ENCODE measurements around the gene PIP5K1C. TPM values are rescaled to one million over a fixed set of nuclear protein-coding genes. Genes with fewer than 3 reads are reported as not detected.

The PIP5K1C gene
- total RNA-seq, 1 donor from 2014 or later: 57.7 TPM

DNA sequence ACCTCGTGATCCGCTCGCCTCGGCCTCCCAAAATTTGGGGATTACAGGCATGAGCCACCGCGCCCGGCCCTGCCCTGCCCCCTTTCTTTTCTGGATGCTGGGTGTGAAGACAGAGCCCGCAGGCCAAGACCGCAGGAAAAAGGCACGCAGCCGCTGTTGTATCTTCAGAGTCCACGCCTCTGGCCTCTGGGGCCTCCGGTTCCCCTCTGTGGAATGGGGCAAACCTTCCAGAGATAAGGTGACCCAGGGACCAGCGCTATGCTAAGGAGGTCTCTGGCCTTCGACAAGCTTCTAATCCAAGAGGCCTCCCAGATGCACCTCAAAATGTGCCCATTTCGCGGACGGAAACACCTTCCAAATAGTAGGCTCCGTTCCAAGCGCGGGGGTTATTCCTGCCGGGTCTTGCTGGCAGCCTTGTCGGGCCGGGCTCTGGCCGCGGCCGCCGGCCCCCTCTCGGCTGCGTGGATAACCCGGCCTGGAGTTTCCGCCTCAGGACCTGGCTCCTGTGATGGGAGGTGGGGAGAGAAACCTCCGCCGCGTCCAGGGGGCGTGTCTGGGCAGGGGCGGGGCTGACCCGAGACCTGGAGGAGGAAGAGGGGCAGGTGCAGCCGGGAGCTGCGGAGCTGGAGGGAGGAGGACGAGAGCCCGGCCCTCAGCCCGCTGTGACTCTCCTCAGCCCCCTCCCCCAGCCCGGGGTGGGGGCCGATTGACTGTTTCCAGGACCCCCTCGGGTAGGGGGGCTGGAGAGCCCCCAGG is 21.0 kb upstream of the PIP5K1C start:
- peak; percentile 90 for DNase-seq

DNA sequence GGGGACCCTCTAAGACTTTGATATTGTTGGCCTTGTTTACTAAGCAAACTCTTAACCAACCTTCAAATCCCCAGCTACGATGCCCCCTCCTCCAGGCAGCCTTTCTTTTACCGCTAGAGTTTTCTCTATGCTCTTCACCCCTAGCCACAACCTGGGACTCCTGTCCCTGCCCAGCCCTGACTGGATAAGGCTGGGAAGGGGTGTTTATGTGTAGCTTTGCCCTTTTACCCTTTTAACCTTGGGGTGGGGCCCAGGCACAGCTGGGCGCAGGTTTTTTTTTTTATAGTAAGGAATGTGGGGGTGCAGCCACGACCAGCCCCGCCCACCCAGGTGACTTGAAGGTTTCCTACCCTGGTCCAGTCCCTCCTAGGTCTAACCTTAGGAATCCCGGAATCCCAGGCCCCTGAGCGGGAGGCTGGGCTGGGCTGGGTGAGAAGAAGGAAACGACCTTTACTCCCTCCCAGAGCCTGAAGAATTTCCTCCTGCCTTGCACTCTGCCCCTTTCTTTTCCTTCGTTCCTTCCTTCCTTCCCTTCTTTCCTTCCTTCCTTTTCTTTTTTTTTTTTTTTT is 20.2 kb upstream of the PIP5K1C start:
- DNase-seq: no peak

DNA sequence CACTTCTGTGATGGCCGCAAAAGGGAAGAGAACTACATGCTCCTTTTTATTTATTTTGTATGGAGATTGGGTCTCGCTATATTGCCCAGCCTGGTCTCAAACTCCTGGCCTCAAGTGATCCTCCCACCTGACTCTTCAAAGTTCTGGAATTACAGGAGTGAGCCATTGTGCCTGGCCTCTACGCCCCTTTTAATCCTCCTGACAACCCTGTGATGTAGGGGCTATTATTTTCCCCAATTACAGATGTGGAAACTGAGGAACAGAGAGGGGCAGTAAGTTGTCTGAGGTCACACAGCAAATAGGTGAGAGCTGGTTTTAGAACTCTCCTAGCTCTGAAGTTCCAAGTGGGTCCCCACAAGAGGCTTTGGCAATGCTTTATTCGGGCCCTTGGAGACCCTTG is 19.6 kb upstream of the PIP5K1C start:
- no peak for DNase-seq

DNA sequence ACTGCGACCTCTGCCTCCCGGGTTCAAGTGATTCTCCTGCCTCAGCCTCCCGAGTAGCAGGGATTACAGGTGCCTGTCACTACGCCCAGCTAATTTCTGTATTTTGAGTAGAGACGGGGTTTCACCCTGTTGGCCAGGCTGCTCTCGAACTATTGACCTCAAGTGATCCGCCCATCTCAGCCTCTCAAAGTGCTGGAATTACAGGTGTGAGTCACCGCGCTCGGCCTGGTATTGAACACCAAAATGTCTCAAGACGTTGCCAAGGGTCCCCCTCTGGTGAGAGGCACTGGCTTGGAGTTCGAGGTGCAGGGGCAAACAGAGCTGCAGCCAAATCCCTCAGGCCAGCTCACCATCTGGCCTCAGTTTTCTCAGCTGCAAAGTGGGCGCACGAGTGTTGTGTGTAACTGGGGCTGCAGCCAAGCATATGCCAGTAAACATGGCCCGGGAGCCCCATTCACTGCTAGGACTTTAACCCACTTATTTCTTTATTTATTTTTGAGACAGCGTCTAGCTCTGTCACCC is 15.9 kb upstream of the PIP5K1C start:
- DNase-seq: no peak

DNA sequence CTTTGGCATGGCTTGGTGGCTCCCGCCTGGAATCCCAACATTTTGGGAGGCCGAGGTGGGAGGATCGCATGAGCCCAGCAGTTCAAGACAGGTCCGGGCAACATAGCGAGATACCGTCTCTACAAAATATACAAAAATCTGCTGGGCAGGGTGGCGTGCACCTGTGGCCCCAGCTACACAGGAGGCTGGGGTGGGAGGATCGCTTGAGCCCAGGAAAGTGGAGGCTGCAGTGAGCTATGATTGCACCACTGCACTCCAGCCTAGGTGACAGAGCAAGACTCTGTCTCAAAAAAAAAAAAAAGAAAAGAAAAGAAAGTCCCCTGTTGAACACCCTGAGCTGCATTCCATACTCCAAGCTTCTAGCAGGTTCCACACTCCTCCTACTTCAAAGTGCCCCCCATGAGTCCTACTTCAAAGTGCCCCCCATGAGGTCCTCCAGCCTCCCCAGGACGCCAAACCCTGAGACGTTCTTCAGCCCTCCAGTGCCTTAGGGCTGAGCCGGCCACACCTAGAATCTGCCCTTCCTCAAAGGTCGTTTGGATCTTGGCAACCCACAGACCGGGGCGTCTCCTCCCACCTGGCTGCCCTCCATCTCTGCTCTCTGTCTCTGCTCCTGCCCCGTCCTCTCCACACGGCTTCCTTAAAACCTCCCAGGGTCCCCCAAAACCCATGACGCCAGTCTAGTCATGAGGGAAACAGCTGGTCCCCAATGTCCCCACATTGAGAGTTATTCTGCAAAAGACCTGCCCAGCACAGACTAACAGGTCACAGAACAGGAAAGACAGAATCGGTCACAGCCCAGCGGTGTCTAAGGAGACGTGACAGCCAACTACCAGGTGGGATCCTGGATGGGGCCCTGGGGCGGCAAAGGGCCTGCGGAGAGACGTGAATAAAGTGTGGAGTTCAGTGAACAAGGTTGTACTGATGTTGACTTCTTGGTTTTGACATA is 12.7 kb upstream of the PIP5K1C start:
- DNase-seq: no peak

DNA sequence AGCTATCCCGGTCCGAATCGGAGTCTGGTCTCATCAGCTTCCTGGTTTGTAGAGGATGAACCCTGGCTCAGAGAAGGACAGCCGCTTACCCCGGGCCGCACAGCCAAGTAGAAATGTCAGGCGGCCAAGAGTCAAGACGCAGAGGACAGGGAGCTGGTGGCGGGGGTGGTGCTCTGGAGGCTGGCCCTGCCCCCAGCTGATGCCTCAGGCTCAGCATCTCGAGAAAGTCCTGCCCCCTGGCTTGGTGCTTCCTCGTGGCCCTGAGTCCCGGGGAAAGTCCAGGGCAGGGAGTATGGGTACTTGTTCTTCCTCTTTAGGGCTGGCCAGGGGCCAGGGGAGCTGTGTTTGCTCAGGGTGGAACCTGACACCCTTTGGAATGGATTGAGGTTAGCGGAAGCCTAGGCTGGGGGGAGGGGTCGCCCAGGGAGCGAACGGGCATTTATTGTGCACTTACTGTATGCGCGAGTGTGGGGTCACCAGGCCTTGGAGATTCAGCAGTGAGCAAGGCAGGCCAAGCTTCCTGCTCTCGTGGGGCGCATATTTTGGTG is 10.1 kb upstream of the PIP5K1C start:
- DNase-seq: no peak

DNA sequence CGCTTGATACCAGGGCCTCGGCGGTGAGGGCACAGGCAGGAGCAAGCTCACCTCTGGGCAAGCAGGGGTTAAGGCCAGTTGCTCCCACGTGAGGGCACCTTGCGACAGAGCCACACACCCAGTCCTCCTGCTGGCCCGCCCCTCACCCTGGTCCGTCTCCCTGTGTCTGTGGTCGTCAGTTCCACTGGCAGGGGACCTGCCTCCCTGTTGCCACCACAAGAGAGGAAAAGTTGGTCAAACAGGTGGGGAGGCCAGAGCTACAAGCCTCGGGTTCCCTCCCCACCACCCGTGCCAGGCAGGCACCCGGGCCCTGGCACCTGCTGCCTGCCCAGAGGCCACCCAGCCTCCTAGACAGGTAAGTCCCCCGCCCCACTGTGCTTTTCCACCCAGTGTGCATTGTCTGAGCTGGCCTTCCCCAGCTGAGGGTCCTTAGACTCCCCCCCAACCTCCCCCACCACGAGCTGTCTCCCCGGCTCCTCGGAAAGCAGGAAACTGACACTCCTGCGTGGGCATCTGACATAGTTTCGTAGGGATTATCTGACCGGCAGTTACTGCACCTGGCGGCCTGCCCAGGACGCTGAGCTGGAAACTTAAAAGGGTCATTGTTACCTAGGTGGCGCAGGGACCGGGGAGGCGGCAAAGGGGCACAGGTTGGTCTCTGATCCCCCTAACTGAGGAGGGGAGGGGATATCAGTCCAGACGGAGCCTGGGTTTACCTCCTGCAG is 8.1 kb upstream of the PIP5K1C start, which contains the start of gene TJP3:
Gene TJP3 (plus strand): TSS at position 178 of the 725 bp plus-strand sequence. CDS start 20,049 bp downstream, outside the sequence.
- no peak for DNase-seq

DNA sequence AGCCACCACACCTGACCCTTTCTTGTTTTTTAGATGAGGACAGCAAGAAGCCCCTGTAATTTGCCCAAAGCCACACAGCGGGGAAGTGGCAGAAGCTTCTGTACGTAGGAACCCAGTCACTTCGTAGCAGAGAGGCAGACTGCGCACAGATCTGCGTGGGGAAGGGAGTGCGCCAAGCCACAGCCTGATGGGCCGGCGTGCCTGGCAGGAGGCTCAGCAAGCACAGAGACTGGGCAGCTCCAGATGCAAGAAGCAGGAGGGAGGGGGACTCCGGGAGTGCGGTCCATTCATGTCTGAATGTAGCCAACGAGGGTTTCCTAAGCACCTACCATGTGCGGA is 7.6 kb upstream of the PIP5K1C start:
- DNase-seq: no peak

DNA sequence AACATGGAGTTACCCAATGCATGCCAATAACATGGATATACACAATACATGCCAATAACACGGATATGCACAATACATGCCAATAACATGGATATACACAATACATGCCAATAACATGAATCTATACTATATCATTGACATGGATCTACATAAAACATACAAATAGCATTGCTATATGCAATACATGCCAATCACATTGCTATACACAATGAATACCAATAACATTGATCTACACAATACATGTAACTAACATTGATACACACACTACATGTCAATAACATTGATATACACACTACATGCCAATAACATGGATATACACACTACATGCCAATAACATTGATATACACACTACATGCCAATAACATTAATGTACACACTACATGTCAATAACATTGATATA is 932 bp upstream of the PIP5K1C start:
- no peak for DNase-seq

DNA sequence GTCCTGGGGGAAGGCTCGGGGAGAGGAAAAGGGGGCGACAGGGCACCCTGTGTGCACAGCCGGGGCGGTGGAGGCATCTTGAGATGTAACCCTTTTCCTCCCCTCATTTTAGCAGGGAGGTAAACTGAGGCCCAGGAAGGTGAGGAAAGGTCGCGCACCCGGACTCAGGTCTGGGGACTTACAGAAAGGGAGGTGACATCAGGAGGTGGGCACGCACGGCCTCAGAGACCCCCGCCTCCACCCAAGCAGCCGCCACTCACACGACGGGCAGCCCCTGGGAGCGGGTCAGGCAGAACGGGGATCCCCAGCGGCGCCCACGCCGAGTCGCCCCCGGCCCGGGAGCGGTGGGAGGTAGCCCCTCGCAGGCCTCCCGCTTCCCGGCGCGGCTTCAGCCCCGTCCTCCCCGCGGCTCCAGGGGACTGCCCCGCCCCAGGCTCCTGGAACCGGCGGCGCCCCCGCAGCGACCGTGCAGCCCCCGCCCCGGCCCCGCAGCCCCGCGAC is 477 bp downstream of the PIP5K1C start:
- no peak for DNase-seq

DNA sequence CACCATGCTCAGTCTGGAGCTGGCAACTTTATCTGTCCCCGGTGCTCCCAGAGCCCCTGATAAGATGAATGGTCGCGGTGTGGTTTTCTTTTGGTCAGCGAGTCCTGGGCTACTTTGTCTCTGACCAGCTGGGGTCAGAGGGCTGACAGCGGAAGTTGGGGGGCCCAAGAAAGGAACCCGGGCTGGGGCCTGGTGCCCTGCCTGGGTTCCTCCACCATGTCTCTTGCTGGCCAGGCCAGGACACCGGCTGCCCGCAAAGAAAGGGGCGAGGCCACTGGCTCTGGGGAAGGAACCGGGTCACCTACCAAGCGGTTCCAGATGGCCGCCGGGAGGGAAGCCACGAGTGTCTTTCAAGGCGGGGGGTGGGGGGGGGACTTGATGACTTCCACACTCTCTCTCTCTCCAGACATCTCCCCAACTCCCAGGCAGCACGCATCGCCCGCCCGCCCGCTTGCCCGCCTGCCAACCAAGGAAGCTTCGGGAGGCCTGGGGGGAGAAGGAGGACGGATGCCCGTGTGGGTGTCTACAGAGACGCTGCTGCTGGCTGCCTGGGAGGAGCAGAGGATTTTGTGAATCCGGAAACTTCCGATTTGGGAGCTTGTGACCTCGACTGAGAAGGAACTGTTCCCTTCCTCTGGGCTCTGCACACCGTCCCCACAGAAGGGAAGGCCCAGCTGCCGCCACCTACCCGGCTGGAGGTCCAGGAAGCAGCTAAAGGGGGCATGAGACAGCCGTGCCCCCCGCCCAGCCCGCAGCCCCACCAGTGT is 1.1 kb downstream of the PIP5K1C start:
- peak; percentile 49 for DNase-seq

DNA sequence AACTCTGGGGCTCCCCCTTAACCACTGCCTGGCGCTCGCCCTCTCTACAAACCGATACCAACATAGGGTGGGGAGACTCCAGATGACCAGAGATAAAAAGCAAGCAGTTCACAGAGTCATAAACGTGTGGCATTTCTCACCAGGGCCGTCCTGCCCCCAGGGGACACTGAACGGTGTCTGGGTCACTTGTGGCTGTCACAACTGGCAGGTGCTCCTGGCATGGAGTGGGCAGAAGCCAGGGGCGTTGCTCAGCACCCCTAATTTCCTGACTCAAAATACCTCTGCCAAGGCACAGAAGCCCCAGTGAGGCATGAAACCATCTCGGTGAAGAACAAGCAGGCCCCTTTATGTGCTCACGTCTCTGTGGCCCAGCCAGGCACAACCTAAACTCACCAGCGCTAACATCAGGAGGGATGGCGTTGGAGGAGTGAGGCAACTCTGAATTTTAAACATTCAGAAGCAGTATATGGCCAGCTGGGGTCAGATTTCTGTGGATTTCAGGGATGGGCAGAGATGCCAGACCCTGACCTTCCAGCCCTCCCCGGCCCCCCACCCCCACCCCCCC is 1.8 kb downstream of the PIP5K1C start:
- peak; percentile 38 for DNase-seq

DNA sequence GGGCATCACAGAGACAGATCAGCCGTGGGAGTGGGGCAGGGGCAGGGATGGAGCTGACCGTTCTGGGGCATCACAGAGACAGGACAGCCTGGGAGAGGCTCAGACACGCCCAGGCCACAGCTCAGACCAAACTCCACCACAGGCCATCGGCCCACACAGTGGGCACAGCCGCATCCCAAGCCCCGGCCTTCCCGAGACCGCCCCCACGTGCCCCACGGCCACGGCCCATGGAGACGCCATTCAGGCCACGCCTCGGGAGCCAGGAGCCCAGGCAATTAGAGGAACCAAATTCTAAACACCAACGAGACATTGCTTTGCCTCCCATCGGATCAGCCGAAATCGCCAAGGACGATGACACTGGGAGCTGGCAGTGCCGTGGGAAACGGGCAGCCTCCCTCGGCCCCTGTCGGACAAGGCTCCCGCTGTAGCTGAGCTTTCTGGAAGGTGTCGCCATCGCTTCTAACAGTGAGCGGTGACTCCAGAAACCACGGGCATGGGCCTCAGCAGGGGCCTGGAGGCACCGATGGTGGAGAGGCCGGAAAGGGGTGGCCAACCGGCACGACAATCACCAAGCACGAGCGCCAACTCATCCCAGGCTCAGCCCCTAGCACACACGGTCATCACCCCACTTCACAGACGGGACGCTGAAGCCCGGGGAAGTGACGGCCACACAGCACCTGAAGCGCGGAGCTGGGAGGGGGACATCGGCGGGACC is 2.4 kb downstream of the PIP5K1C start:
- no peak for DNase-seq

DNA sequence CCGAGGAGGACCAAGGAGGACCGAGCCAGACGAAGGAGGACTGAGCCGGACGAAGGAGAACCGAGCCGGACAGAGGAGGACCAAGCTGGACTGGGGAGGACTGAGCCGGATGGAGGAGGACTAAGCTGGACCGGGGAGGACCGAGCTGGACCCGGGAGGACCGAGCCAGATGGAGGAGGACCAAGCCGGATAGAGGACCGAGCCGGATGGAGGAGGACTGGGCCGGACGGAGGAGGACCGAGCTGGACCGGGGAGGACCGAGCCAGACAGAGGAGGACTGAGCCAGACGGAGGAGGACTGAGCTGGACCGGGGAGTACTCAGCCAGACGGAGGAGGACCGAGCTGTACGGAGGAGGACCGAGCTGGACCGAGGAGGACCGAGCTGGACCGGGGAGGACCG is 3.2 kb downstream of the PIP5K1C start:
- DNase-seq: no peak

DNA sequence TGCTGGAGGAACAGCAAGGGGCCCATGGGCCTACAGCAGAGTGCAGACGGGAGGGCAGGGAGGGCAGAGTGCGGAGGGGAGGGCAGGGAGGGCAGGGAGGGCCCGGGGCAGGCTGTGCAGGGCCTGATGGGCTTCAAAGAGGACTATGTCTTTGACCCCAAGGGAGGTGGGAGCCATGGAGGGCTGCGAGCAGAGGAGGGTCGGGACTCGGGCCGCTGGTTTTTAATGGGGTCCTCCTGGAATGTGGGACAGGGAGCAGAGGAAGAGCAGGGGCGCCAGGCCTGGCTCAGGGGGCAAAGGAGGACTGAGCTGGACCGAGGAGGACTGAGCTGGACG is 3.6 kb downstream of the PIP5K1C start:
- DNase-seq: no peak

DNA sequence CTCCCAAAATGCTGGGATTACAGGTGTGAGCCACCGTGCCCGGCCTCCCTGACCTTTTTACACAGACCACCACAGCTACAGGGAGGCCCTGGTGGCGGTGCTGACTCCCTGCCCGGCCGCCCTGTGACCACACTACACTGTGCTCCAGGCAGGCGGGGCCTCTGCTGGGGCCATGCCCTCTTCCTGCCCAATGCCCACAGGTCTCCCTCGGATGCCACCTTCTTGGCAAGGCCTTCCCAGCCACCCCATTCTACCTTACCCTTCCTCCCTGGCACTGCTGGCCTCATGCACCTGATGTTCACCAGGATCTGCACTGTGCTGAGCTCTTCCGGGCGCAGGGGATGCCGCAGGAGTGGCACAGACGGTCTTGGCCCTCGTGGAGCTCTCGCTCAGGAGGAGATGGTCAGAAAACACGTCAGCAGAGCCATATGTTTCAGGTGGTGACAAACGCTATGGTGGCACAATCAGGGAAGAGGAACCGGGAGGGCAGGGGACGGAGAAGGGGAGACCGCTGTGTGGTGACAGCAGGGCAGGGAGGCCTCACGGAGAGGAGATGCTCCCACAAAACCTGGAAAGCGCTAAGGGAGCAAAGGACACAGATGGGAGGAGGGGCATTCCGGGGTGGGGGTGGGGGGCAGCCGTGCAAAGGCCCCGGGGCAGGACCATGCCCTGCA is 4.1 kb downstream of the PIP5K1C start:
- DNase-seq: no peak

DNA sequence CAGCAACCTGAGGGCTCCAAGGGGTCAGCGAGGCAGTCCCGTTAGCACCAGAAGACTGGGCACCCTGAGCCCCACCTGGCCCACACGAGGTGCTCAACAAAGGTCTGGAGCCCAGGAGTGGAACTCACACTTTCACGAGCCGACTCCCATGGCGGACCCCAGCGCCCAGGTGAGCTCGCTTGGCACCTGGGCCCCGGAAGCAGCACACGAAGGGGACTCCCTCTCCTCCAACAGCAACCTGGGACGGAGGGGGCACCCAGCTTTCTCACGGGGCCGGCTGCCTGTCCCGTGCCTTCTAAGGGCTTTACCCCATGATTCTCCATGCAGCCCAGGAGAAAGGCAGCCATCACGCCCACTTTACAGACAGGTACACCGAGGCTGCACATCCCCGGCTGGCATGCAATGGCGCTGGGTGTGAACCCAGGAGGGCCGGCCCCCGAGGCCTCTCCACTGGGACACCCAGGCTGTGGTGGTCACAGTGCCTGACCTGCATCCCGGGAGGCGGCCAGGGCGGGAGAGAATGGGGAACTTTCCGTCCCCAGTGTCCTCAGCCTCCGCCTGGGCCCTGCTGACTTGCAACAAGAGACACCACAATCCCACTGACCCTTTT is 5.0 kb downstream of the PIP5K1C start:
- DNase-seq: no peak

DNA sequence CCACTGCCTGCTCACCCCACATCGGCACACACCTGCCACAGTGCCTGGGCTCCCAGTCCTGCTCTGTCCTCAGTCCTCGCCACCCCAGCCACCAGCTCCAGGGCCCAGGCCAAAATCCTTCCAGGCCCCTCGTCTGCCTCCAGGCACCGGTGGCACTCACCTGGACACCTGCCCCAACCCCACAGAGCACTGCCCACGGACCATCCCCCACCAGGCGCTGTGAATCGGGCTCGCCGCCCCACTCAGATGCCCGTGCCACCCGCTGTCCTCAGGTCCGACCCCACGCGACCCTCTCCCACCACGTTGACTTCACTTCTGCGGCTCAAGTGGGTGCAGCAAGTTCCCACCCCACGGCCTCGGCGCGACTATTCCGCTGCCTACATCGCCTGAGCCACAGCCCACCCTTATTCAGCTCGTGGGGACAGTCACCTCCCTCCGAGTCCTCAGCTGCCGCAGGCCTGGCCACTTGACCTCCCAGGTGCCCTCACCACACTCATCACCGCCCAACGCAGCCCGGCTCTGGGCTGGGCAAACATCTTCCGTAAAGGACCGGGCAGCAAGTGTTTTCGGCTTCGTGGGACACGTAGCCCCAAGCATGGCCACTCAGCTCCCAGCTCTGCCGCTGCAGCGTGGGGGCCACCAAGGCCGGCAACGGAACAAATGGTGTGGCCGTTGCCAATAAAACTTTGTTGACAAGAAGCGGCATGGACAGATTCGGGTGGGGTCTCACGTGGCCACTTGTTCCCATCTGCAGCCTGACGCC is 5.7 kb downstream of the PIP5K1C start:
- no peak for DNase-seq
